Measurements from ENCODE around the gene AKR7A2.

Gene AKR7A2

GRCh38 chr1:19323987-19324664 is 12.2 kb upstream of the AKR7A2 start:
- Mint-ChIP-seq H3K27me3 (ENCODE audit: low read depth, poor library complexity) (peaks cover 4% of the 10 kb centered on the region), H3K27ac (no peak overlapping the region), H3K4me3 (no peak overlapping the region), H3K9me3 (no peaks in the 10 kb centered on the region), H3K36me3 (ENCODE audit: low read depth) (peaks cover 24% of the 10 kb centered on the region), H3K4me1 (peaks cover 12% of the 10 kb centered on the region)
- DNase-seq = no peak
- no peak for TF ChIP-seq CTCF (IDR thresholded peaks at IDR 0.05)

DNA sequence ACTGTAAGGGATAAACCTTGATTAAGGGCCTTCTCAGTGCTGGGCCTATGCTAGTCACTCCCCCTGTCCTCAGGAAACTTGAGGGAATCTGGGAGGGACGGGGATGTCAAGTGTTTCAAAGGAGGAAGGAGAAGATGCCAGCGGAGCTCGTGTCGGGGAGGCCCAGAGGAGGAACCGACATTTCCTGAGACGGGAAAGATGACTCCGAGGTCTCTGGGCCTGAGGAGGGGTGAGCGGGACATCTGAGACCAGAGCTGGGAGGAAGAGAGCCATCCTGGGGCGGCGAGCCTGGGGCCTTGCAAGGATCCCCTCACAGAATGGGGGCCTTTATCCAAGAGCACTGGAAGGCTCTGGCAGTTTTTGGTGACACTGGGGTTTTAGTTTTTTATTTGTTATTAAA is 10.5 kb upstream of the AKR7A2 start:
- H3K27ac Mint-ChIP-seq = no peak overlapping the region
- peaks cover 4% of the 10 kb centered on the region for H3K27me3 Mint-ChIP-seq (ENCODE audit: low read depth, poor library complexity)
- H3K36me3 Mint-ChIP-seq (ENCODE audit: low read depth) = peaks cover 31% of the 10 kb centered on the region
- H3K4me1 Mint-ChIP-seq = peaks cover 22% of the 10 kb centered on the region
- no peak overlapping the region for H3K4me3 Mint-ChIP-seq
- no peaks in the 10 kb centered on the region for H3K9me3 Mint-ChIP-seq
- no peak for TF ChIP-seq CTCF (IDR thresholded peaks at IDR 0.05)
- DNase-seq = no peak

GRCh38 chr1:19321071-19321470 is 9.1 kb upstream of the AKR7A2 start:
- H3K4me1 Mint-ChIP-seq = peaks cover 34% of the 10 kb centered on the region
- DNase-seq = no peak
- H3K27me3 Mint-ChIP-seq (ENCODE audit: low read depth, poor library complexity) = peaks cover 4% of the 10 kb centered on the region
- no peak for TF ChIP-seq CTCF (IDR thresholded peaks at IDR 0.05)
- peaks cover 30% of the 10 kb centered on the region for H3K36me3 Mint-ChIP-seq (ENCODE audit: low read depth)
- no peak overlapping the region for H3K27ac Mint-ChIP-seq
- H3K4me3 Mint-ChIP-seq = no peak overlapping the region
- no peaks in the 10 kb centered on the region for H3K9me3 Mint-ChIP-seq

- Mint-ChIP-seq H3K4me1 (peaks cover 43% of the 10 kb centered on the region), H3K27me3 (ENCODE audit: low read depth, poor library complexity) (no peaks in the 10 kb centered on the region), H3K36me3 (ENCODE audit: low read depth) (peaks cover 30% of the 10 kb centered on the region), H3K27ac (no peak overlapping the region), H3K4me3 (no peak overlapping the region), H3K9me3 (no peaks in the 10 kb centered on the region)
- no peak for TF ChIP-seq CTCF (IDR thresholded peaks at IDR 0.05)
- no peak for DNase-seq
Measured at GRCh38 chr1:19319196-19319595, 7.3 kb upstream of the AKR7A2 start.

DNA sequence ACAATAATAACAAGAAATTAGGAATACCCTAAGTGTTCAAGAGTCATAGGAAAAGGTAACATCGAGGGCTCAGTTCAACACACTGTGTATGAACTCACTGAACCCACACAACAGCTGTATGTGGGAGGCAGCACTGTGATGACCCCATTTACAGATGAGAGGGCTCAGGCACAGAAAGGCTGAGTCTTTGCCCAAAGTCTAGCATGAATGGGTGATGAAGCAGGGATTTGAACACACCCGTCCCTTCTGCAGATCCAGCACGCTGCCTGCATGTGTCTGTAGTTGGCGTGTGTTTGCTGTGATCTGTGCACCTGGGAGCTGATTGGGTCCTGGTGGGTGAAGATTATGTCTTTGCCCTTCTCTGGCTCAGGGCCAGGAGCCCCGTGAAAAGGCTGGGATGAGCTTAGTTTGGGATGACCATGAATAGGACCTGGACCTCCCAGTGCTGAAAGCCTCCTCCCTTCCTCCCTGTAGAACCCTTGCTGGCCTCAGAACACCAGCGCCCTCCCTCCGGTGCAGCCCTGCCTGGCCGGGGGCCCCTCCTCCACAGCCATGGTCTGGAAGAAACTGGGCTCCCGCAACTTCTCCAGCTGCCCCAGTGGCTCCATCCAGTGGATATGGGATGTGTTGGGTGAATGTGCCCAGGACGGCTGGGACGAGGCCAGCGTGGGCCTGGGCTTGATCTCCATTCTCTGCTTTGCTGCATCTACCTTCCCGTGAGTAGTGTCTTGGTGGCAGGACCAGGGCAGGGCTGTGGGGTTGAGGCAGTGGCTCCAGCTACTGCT is 5.4 kb upstream of the AKR7A2 start:
- no peak for TF ChIP-seq CTCF (IDR thresholded peaks at IDR 0.05)
- H3K9me3 Mint-ChIP-seq = no peaks in the 10 kb centered on the region
- H3K27ac Mint-ChIP-seq = no peak overlapping the region
- DNase-seq = no peak
- peaks cover 53% of the 10 kb centered on the region for H3K4me1 Mint-ChIP-seq
- peaks cover 28% of the 10 kb centered on the region for H3K36me3 Mint-ChIP-seq (ENCODE audit: low read depth)
- H3K4me3 Mint-ChIP-seq = no peak overlapping the region
- H3K27me3 Mint-ChIP-seq (ENCODE audit: low read depth, poor library complexity) = no peaks in the 10 kb centered on the region

All from nephron progenitor cell (in vitro differentiated cells).